22Rv1 (cell line): ENCODE data around the gene FRRS1.

ENCODE experiments used
- CTCF ChIP-seq: fragments of 450-650 bp; IDR thresholded peaks from 2 replicates; pipeline ENCODE4 v1.5.1; 2017; ENCODE audit warnings: mild to moderate bottlenecking
- ZFX ChIP-seq: fragments of 450-650 bp; IDR thresholded peaks from 2 replicates; pipeline ENCODE4 v1.6.1; 2017; ENCODE audit warnings: antibody characterized with exemption, borderline replicate concordance

- TF ChIP-seq CTCF (no peak), ZFX (no peak)
Observed at GRCh38 chr1:99776120-99776519, 9.7 kb upstream of the FRRS1 start.
